NCI-H1105 (cell line): ENCODE measurements around the gene TMEM117.
"Not testable (repeated sequence)": the region's sequence is repeated elsewhere in the genome, so short reads cannot be mapped to it uniquely, and the experiment has no call there.

ENCODE experiments used
- DNase-seq: peaks from one replicate; lab custom pipeline; 2025; lab: John Stamatoyannopoulos, UW

Gene TMEM117

DNA sequence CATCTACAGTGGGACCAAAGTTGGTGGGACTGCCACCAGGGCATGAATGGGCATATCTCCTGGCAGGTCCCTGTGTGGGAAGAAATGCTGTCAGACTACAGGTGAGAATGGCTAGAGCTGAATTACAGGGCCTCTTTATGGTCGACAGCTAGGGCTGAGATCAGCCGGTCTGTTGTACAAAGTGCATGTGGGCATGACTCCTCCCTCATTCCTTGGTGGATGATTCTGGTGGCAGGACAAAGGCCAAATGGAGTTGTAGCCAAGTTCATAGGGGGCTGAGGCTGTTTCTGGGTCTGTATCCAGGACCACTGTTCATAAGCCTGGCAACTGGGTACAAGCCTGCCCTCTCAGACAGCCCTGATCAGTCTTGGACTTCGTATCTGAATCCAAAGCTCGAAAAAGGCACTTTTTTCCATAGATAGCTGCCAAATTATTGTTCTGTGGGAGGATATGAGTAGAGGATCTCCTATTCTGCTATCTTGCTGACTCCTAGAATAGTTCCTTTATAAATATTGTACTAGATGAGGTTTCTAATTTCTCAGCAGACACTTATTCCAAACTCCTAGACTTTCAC, 460.8 kb downstream of the TMEM117 start:
- DNase-seq: no peak

DNA sequence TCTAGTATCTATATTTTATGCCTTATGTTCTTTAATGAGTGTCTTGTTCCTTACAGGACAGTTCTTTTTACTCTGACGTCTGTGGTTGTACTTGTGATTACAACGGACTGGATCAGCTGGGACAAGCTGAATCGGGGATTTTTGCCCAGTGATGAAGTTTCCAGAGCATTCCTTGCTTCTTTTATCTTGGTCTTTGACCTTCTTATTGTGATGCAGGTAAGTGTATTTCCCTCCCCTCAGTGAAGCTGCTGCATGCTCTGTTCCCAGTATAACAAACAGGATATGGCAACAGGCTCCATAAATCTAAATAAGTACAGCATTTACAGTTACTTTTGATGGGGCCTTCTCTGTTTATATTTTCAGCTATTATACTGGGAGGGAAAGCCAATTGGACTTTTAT, 463.6 kb downstream of the TMEM117 start:
- DNase-seq: no peak

DNA sequence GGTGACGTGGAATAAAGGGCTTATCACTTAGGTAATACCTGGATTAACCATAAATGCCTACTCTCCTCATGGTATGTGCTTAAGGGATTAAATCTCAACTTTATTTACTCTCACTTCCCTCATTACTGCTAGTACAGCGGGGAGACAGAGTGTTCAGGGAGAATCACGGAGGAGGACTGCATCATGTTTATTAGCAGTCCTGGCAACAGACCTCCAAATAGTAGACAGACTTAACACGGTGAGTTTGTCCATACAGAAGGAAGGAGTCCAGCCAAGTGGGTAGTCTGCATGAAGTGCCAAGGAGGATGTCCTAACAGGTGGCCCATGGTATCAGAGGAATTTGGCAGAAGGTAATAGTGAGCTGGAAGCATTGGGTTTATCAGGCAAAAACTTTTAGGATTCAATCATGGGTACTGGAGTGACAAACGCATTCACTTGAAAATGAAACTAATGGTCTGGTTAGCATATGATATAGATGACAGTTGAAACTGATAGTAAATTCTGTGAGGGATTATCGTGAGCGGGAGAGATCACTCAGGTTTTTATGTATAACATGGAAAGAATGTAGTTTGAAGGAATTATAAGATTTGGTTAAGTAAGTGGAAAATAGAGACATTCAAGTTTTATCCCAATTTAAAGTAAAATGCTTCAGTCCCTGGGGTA, 471.8 kb downstream of the TMEM117 start:
- no peak for DNase-seq

DNA sequence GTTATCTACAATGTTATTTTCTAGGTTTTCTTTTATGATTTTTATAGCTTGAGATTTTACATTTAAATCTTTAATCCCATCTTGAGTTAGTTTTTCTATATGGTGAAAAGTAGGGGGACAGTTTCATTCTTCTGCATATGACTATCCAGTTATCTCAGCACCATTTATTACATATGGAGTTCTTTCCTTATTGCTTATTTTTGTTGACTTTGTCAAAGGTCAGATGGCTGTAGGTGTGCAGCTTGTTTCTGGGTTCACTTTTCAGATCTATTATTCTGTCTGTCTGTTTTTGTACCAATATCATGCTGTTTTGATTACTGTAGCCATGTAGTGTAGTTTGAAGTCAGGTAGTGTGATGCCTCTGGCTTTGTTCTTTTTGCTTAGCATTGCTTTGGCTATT, 477.3 kb downstream of the TMEM117 start:
- no peak for DNase-seq

DNA sequence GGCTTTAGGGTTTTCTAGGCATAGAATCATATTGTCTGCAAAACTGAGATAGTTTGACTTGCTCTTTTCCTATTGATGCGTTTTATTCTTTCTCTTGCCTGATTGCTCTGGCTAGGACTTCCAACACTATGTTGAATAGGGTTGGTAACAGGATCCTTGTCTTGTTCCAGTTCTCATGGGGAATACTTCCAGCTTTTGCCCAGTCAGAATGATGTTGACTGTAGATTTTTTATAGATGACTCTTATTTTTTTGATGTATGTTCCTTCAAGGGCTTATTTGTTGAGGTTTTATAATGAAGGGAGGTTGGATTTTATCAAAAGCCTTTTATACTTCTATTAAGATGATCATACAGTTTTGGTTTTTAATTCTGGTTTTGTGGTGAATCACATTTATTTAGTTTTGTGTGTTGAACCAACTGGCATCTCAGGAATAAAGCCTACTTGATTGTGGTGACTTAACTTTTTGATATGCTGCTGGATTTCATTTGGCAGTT, 478.2 kb downstream of the TMEM117 start:
- DNase-seq: no peak

DNA sequence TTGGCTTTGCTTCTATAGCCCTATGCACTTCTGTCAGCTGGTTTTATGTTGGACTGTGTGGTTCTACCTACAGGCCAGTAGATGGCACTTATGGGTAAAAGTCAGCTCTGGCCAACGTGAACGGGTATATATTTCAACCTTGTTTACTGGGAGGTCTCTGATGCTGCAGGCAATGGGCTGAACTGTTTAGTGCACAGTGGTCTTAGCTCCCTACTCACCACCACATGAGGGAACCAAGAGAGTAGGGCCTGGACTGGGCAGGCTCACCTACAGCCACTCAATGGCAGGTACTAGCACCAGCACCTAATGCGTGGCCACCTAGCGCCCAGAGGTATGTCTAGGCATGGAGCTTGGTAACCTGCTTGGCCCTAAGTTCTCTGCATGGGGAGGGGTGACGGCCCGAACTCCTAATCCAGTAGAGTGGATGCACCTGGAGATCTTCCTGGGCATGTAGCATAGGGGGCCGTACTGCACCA, 481.8 kb downstream of the TMEM117 start:
- peak; percentile 27 for DNase-seq

DNA sequence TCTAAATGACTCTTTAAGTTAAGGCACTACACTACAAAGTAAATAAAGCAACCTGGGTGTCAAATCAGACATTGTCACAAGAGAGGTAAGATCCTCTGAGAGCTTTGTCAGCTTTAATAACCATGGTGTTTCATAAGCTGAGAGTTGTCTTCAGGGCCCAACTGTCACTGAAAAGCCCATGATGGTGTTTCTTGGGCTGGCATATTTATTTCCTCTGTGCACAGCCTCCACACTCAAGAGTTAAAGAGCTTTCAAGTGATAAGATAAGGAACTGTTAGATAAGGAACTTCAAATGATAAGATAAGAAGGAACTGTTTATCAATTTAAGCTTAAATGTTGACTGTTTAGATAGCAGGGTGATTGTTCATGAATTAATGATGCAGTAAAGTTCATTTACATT, 495.4 kb downstream of the TMEM117 start:
- no peak for DNase-seq

DNA sequence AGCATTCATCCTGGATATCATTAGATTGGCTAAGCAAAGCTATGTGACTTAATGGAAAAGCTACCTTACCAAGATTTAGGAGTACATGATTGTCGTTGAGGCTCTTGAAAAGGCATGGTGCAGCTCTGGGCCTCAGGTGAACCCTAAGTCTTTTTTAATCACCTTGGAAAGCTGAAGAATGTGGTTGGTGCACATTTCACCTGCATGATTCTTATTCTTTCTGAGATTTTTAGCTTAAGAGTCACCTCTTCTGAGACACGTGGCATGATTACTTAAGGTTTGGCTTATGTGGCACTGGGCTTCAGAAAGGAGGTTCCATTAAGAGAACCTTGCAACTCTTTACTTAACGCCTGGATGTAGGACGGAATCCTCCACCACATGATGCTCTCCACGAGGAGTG, 498.5 kb downstream of the TMEM117 start:
- no peak for DNase-seq

DNA sequence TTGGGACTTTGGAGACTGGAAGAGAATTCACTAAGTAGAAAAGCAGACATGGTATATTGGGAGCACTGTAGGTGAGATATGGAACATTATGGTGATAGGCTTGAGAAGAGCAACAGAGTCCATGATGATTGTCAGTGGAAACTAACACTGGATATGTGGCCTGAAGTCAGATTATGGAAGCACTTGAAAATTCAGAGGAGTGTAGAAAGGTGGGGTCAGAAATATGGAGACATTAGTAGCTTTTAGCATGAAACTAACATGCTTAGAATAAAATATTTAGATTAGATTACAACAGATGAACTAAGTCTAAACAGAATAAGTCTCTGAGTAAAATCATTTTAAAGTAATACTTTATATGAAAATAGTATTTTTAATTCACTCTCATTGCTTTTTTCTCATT, 499.1 kb downstream of the TMEM117 start:
- DNase-seq: no peak

DNA sequence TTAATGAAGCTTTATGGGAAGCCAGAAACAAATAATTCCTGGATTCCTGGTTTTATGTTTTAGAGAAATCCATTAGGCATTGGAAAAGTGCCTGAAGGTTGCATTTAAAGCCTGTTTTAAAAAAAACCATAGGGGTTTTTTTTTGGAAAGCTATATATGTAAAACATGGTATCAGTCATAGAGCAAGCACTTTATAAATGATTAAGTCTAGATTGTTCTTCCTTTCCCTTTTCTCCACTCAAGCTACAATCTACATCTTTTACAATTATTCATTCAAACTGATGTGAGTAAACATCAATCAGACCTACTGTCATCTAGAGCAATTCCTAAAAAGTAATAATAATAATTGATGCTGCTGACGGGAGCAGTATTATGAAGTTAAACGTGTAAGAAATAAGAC, 500.7 kb downstream of the TMEM117 start:
- DNase-seq: no peak

DNA sequence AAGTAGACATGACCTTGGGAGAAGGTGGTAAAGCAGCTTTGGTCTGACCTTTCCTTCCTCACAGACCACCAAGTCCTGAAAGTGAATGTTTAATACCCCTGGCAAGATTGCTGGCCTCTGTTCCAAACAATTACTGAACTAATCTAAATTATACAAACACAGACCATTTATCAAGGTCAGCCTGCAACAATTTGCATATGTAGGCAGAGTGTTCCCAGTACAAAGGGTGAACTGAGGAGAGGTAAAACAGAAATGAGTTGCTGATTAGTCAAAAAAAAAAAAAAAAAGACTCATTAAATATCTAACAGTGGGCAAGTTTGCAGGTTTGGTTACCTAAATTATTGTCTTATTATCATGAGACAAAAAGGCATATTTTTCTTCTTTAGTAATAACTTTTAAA, 506.5 kb downstream of the TMEM117 start:
- DNase-seq: no peak

DNA sequence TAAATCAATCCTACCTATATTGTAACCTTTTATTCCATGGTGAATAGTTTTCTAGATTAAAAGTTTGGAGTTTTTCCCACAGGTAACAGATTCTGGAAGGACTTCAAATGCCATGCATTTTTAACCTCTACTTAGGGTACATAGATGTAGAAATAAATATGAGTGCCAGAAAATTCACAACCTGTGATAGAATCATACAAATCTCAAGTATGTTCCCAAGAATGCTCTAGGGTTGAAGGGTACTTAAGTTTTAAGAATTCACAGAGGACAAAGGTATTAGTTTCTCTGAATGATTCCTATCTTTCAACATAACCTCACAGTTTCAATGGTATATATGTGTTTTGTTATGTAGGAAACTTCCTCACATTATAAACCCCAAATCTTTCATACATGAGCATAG, 511.3 kb downstream of the TMEM117 start:
- DNase-seq: no peak

DNA sequence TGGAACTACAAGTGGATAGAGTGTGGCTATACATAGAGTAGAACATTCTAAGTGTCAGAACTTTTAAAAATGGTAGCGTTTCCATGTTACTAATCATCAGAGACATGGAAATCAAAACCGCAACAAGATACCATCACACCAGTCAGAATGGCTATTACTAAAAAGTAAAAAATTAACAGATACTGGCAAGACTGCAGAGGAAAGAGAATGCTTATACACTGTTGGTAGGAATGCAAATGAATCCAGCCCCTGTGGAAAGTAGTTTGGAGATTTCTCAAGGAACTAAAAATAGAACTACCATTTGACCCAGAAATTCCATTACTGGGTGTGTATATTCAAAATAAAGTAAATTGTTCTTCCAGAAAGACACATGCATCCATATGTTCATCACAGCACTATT, 521.6 kb downstream of the TMEM117 start:
- no peak for DNase-seq

DNA sequence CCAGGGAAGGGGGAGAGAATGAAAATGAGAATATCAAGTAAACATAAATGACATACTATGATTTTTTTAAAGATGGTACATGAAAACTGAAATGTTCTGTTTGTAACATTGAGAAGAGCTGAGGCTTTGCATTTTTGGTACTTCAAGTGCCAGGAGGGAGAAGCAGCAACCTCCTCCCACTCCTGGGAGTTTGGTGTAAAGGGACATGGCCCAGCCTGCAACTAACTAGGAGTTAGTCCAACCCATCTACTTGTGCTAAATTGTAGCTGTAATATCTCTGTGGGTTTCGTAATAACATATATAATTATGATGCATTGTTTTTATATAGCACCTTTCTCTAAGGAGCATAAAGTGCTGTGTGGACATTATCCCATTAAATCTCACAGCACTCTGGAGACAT, 522.8 kb downstream of the TMEM117 start:
- DNase-seq: peak; percentile 16

DNA sequence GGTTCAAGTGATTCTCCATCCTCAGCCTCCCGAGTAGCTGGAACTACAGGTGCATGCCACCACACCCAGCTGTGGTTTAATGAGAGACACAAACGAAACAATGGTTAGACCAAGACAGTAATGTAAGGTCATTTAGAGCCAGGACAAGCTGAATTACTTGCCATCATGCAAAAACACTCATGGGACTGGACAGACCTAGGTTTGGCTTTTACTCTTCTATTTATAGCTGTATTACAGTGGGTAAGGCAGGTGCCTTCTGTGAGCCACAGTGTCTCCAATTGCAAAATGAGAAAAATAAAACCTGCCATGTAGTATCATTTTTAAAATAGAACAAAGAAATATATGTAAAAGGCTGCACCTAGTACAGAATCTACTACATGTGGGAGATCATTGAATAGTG, 527.1 kb downstream of the TMEM117 start:
- DNase-seq: no peak

DNA sequence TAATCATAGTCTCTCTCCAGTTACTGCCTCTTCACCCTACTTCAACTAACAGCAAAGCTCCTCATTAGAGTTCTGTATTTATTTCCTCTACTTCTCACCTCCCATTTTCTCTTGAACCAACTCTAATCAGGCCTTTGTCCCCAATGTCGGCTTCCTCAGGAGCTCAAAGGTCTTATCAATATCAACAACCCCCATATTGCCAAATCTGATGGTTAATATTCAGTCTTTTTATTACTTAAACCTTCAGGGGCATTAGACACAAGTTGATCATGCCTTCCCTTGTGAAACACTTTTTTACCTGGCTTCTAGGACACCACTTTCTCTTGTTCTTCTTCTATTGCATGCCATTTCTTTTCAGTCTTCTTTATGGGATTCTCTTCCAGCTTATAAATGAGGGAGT, 531.3 kb downstream of the TMEM117 start:
- no peak for DNase-seq

DNA sequence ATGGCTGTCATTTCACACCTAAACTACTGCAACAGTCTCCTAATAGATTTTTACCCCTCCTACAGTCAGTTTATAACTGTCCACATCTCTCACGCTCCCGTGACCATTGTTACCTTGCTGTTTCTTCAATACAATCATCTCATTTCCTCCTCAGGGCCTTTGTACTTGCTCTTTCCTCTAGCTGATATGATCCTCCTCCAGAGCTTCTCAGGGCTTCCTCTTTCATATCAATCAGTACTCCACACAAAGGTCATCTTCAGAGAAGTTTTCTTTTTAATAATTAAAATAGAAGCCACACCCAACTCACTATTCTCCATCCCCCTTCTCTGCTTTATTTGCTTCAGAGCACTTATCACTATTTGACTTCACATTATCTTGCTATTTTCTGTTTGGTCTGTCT, 532.0 kb downstream of the TMEM117 start:
- DNase-seq: no peak

DNA sequence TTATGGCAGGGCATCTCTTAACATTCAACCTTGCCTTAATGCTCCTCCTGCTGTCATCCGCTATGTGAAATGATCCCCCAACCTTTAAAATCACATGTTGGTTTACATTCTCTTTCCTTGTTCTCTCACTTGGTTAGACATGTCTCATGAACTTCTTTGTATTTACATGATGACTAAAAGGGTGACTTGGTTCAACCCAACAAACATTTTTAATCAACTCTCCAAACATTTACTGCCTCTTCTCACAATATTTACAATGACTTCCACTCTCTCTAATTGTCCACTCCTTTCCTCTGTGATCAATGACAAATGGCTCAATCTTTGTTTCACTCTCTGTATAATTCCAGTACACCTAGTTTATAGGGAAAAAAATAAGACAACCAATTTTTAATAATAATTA, 534.1 kb downstream of the TMEM117 start:
- DNase-seq: no peak

DNA sequence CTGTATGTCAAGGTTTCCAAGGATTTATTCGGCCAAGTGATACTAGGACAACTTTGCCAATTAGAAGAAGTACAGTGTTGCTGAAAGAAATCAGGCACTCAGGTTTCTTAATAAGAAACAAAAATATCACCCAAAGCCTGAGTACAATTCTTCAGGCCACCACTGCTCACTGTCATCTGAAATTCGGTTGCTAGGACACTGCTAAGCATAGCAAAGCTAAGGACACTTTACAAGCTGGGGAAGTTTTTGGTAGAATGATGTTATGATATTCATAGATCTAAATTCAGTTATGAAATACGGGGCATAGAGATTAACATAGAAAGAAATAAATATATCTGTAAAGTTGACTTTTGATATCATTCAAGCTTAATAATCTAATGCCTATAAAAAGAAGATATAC, 535.1 kb downstream of the TMEM117 start:
- DNase-seq: no peak

DNA sequence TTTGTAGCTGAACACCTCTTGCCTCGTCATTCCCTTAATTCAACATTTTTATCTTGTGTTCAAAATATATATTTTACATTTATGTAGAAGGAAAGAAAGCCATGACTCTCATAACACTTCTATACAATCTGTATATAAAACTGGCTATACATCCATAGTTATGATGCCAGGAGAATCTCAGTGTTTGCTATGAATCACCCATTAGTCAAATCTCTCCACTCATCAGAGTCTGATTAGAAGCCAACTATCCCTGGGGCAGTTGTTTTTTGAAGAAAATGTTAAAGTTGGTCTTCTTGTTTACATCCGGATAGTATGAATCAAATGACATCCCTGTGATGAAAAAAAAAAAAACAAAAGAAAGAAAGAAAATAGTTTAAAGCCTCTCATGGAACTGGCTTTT, 536.4 kb downstream of the TMEM117 start:
- no peak for DNase-seq

DNA sequence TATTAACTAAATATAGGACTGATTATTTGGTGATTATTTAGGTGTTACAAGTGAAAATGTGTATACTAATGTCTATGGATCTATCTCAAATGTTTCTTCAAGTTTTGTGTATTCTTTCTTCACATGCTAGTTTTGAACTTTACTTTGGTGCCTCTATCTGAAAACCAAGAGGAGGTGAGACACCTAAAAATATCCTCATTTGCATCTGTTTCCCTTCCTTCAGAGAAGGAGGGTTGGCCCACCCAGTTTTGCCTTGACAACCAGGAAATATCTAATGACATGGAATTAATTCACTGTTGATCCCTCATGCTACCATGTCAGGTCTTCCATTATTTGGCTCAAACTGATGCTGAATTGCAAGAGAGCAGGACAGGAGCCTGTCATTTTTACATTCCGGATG, 539.8 kb downstream of the TMEM117 start:
- no peak for DNase-seq

DNA sequence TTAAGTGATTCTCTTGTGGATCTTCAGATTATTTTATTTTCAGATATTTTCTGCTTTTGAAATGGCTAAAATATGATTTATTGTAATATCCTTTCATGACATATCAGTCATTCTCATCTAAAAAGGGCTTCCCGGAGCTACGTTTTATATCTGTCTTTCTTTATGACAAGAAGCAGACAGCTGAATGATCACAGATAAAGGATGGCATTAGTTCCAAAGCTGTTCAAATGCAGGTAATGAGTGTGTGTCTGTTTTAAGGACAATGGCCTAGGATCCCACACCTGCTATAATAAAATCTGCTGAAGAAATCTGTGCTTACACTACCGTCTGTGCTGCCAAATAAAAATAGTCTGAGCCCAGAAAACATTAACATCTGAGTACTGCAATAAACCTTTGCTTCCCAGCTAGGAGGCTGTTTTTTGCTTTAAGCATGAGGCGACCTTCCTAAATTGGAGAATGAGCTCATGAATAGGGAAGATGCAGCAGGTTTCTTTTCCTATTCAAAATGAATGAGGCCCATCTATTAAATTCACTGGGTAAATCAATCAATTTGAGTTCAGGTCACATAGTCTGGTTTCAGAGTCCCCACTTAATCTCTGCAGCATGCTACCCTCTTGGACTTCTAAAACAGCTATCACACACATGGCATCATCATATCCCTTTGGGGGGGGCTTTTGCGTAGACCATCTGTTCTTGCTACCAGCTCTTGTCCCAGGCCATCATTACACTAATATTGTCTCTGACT, 541.7 kb downstream of the TMEM117 start:
- peak; percentile 63 for DNase-seq

DNA sequence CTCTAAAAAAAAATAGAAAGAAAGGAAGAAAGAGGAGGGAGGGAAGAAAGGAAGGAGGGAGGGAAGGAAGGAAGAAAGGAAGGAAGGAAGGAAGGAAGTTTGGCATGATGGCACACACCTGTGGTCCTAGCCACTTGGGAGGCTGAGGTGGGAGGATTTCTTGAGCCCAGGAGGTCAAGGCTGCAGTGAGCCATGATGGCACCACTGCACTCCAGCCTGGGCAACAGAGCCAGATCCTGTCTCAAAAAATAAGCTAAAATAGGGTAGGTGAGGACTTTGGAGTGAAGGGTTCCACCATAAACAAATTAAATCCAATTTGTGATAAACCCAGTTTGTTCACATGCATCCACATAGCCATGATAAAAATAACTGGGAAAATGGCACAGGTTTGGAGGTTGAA, 543.2 kb downstream of the TMEM117 start:
- not testable (repeated sequence) for DNase-seq
